Suppressor macrophage treated with lipopolysaccharide for 1 hour (primary cell): Measurements from ENCODE around the gene TRIM44.

Experiments used
- DNase-seq, 3 donors: peaks; one replicate each; pipeline ENCODE4 v3.0.0-alpha.2; 2020 to 2022

TRIM44 gene

GRCh38 chr11:35862666-35863065 lies 200.1 kb downstream of the TRIM44 start:
- no peak for DNase-seq

GRCh38 chr11:35864131-35864530 lies 201.6 kb downstream of the TRIM44 start:
- no peak for DNase-seq

GRCh38 chr11:35866601-35867000 lies 204.0 kb downstream of the TRIM44 start:
- DNase-seq, result no peak
